ENCODE measurements around the gene EPB41L1.

Gene EPB41L1

DNA sequence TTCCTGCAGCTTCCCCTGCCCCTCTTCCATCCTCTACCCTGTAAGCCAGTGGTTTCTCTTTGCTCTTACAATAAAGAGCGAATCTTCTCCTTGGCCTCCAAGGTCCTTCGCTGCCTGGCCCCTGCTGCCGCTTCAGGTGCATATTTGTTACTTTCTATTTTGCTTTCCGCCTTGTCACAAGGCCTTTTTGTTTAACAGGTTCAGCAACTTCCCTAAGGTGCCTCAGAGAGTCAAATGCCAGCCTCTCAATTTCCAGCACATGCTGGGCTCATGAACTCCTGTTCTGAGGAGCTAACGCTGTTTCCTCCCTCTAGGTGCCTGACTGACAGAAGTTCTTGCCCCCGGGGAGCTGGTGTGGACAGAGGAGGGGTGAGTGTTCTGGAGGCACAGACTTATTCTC lies 42.4 kb upstream of the EPB41L1 start:
- TF ChIP-seq CTCF (conservative IDR thresholded peaks at IDR 0.05) (no peak), ZFX (IDR thresholded peaks at IDR 0.05) (peak; percentile 47; the same call in 1 of the 2 replicates)
- H3K27ac ChIP-seq = peak overlapping the region; percentile 74

- H3K27ac ChIP-seq = peak overlapping the region; percentile 74
These were observed 41.5 kb upstream of the EPB41L1 start for GRCh38 chr20:36113036-36113435.

GRCh38 chr20:36113566-36114250 lies 40.8 kb upstream of the EPB41L1 start:
- TF ChIP-seq CTCF (conservative IDR thresholded peaks at IDR 0.05) = no peak
- TF ChIP-seq ZFX (IDR thresholded peaks at IDR 0.05) = no peak
- H3K27ac ChIP-seq = no peak overlapping the region

More at GRCh38 chr20:36113036-36113435, 41.5 kb upstream of the EPB41L1 start:
- TF ChIP-seq ZFX (IDR thresholded peaks at IDR 0.05) (no peak), CTCF (conservative IDR thresholded peaks at IDR 0.05) (no peak)

DNA sequence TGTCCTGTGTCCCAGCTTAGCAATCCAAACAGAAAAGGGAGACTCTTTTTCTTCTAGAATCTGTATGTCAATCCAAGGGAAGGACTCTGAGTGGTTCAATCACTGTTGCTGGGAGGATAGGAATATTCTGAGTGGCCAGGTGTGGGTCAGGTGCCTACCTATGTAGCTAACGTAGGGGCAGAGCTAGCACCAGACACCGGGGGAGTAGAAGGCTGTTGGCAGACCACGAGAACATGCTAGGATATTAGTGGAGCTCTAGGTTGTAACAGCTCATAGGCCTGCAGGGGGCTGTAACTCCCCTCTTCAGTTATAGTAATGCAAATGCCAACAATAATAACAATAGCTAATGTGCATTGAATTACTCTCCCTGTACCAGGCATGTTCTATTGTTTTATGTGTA lies 39.8 kb upstream of the EPB41L1 start:
- TF ChIP-seq ZFX (IDR thresholded peaks at IDR 0.05) = no peak
- TF ChIP-seq CTCF (conservative IDR thresholded peaks at IDR 0.05) = no peak
- no peak overlapping the region for H3K27ac ChIP-seq

GRCh38 chr20:36115925-36116324 lies 38.6 kb upstream of the EPB41L1 start:
- no peak overlapping the region for H3K27ac ChIP-seq
- TF ChIP-seq ZFX (IDR thresholded peaks at IDR 0.05) (no peak), CTCF (conservative IDR thresholded peaks at IDR 0.05) (no peak)

GRCh38 chr20:36116807-36117441 lies 37.6 kb upstream of the EPB41L1 start:
- no peak overlapping the region for H3K27ac ChIP-seq
- TF ChIP-seq ZFX (IDR thresholded peaks at IDR 0.05) (no peak), CTCF (conservative IDR thresholded peaks at IDR 0.05) (no peak)

DNA sequence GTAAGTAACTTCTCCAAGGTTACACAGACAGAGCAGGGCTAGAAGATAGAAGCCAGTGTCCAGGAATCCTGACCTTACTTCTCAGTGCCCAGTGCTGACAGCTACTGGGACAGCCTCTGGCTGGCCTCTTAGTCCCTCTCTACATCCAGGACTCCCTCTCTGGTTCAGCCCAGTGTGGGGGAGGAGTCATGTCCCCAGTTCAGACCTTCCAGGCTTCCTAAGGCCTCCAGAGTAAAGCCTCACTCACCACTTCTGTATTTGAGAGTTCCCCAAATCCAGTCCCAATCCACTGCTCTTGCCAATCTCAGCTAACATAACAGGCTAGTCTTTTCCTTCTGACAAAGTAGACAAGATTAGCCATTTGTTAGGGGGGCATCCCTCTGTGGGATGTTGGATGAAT lies 36.9 kb upstream of the EPB41L1 start:
- no peak for TF ChIP-seq ZFX (IDR thresholded peaks at IDR 0.05)
- TF ChIP-seq CTCF (conservative IDR thresholded peaks at IDR 0.05) = no peak

More for the DNA sequence above, 36.9 kb upstream of the EPB41L1 start:
- H3K27ac ChIP-seq = no peak overlapping the region
